GM10266 (cell line): ENCODE results near the gene DNAJC5G.
"Not testable (repeated sequence)": the region's sequence is repeated elsewhere in the genome, so short reads cannot be mapped to it uniquely, and the experiment has no call there.

ENCODE experiments used
- DNase-seq: peaks from one replicate; pipeline ENCODE4 v3.0.0; 2012; ENCODE audit errors: extremely low spot score
- CTCF ChIP-seq: IDR thresholded peaks from 2 replicates; pipeline ENCODE4 v1.5.1; 2012; ENCODE audit warnings: mild to moderate bottlenecking, low read depth; ENCODE audit not compliant: control insufficient read depth, insufficient read depth; ENCODE audit errors: missing control alignments

The DNAJC5G gene

GRCh38 chr2:27296481-27296880 is 21.2 kb downstream of the DNAJC5G start:
- DNase-seq: no peak
- TF ChIP-seq CTCF: no peak

- no peak for DNase-seq
- no peak for TF ChIP-seq CTCF
Measured at GRCh38 chr2:27297195-27297594, 22.0 kb downstream of the DNAJC5G start.

GRCh38 chr2:27298391-27299080 is 23.3 kb downstream of the DNAJC5G start:
- DNase-seq: no peak
- TF ChIP-seq CTCF: no peak

GRCh38 chr2:27300606-27301005 is 25.4 kb downstream of the DNAJC5G start:
- DNase-seq: not testable (repeated sequence)

GRCh38 chr2:27303093-27304025 is 28.1 kb downstream of the DNAJC5G start:
- peak; percentile 86 for TF ChIP-seq CTCF
- peak; percentile 73 for DNase-seq

GRCh38 chr2:27304488-27305240 is 29.4 kb downstream of the DNAJC5G start:
- no peak for TF ChIP-seq CTCF
- DNase-seq: no peak

GRCh38 chr2:27305516-27305915 is 30.3 kb downstream of the DNAJC5G start:
- TF ChIP-seq CTCF: no peak
- no peak for DNase-seq
